ENCODE data around the gene TMEM235.
"Not testable (repeated sequence)": the region's sequence is repeated elsewhere in the genome, so short reads cannot be mapped to it uniquely, and the experiment has no call there.

Gene TMEM235

DNA sequence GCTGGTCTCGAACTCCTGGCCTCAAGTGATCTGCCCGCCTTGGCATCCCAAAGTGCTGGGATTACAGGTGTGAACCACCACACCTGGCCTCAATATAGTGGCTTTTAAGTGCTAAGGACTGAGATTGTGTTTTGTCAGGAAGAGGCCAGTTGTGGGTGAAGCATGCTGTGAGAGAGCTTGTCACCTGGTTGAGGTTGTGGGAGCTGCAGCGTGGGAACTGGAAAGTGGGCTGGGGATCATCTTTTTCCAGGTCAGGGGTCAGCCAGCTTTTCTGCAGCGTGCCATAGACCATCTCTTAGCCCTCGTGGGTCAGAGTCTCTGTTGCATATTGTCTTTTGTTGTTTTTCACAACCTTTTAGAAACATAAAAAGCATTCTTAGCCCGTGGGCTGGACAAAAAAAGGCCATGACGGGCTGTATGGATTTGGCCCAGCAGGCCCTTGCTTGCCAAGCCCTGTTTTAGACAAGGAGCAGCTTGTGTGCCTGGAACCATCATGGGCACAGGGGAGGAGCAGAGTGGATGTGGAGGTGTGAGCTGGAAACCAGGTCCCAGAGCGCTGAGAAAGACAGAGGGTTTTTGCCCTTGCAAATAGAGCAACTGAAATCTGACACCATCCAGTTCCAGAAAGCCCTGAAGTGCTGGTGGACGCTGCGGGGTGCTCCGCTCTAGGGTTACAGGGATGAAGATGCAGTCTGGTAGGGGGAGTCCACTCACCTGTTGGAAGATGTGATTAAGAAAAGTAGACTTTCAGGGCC is 11.9 kb upstream of the TMEM235 start:
- ATAC-seq = no peak

DNA sequence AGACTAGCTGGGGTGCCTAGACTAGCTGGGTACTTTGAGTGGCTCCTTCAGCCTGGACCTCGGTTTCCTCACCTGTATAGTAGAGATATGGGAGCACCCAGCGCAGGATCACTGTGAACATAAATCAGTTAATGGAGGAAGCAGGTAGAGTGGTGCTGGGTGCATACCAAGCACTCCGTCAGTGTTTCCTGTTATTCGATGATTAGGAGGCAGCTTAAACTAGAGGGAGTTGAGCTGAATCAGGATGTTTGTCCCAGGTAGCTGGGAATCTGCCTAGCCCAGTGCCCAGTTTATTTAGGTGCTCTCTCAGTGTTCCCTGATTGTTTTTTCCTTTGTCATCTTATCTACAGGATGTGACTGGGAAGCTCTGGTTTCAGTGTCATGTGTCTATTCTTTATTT is 8.4 kb upstream of the TMEM235 start:
- ATAC-seq = no peak

DNA sequence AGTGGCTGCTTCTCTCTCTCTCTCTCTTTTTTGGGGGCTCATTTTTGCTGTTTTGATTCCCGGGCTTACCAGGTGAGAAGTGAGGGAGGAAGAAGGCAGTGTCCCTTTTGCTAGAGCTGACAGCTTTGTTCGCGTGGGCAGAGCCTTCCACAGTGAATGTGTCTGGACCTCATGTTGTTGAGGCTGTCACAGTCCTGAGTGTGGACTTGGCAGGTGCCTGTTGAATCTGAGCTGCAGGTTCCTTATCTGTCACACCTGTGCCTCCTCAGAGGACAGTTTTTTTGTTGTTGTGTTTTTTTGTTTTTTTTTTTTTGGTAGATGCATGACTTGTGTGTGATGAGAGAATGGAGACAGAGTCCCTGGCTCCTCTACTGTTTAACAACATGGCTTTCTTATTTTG is 7.7 kb upstream of the TMEM235 start:
- no peak for ATAC-seq

DNA sequence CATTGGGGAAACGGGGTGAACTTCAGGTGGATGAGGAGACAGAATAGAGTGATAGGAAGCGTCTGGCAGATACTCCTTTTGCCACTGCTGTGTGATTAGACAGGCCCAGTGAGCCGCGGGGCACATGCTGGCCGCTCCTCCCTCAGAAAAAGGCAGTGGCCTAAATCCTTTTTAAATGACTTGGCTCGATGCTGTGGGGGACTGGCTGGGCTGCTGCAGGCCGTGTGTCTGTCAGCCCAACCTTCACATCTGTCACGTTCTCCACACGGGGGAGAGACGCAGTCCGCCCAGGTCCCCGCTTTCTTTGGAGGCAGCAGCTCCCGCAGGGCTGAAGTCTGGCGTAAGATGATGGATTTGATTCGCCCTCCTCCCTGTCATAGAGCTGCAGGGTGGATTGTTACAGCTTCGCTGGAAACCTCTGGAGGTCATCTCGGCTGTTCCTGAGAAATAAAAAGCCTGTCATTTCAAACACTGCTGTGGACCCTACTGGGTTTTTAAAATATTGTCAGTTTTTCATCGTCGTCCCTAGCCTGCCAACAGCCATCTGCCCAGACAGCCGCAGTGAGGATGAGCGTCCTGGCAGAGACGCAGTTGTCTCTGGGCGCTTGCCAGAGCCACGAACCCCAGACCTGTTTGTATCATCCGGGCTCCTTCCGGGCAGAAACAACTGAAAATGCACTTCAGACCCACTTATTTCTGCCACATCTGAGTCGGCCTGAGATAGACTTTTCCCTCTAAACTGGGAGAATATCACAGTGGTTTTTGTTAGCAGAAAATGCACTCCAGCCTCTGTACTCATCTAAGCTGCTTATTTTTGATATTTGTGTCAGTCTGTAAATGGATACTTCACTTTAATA is 7.0 kb upstream of the TMEM235 start:
- ATAC-seq = no peak

DNA sequence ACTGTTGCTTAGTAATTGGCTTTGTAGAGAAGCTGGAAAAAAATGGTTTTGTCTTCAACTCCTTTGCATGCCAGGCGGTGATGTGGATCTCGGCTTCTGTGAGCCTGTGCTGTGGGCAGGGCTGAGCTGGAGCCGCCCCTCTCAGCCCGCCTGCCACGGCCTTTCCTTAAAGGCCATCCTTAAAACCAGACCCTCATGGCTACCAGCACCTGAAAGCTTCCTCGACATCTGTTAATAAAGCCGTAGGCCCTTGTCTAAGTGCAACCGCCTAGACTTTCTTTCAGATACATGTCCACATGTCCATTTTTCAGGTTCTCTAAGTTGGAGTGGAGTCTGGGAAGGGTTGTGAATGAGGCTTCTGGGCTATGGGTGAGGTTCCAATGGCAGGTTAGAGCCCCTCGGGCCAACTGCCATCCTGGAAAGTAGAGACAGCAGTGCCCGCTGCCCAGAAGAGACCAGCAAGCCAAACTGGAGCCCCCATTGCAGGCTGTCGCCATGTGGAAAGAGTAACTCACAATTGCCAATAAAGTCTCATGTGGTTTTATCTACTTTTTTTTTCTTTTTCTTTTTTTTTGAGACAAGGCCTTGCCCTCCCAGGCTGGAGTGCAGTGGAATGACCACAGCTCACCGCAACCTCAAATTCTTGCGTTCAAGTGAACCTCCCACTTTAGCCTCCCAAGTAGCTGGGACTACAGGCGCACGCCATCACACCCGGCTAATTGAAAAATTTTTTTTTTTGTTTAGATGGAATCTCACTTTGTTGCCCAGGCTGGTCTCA is 6.2 kb upstream of the TMEM235 start:
- ATAC-seq = no peak

DNA sequence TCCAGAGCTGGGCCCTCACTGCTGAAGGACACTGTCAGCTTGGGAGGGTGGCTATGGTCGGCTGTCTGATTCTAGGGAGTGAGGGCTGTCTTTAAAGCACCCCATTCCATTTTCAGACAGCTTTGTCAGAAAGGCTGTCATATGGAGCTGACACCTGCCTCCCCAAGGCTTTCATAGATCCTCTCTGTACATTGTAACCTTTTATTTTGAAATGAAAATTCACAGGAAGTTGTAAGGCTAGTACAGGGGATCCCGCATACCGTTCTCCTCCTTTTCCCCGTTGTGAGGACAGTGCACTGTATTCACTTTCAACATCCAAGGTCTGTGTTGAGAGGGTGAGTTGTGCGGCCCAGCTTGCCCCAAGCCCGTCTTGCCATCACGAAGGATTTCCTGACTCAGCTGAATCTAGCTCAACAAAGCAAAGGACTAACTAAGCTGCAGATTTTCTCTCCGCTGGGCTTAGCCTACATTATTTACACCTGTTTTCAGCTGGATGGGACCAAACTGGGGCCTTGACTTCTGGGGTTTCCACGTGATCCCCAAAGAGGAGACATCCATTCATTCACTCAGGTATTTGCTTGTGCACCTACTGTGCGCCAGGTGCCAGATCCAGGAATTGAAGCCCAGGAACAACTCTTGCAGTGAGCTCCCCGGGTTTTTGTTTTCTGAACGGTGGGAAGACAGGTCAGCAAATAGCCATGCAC is 5.2 kb upstream of the TMEM235 start:
- no peak for ATAC-seq

DNA sequence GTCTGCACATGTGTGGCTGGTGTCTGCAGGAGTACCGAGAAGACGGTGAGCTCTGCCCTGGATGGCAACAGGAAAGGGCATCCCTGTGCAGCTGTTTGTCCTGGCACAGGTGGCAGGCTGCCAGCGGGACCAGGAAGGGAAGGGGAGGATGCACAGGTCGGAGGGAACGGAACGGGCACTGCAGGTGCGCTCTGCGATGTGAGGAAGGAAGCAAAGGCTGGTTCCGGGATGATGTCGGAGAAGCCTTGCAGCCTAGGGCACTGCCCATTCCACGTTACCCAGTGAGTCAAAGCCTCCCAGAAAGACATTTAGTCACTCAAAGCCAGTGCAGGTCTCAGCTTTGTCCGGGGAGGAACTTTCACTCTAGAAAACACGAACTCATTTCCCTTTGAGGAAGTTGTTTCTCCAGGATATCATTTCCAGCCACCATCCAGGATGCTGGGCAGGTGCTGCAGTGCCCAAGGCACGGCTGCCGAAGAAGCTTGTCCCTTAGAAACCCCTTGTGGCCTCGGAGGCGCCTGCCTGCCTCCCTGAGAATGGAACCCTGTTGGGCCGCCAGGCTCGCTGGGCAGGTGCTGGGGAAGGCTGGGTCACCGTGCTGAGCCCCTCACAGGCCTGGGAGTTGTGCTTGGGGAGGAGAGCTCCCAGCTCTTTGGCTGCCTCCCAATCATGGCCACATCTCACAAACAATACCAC is 4.5 kb upstream of the TMEM235 start:
- ATAC-seq = peak in 1 of 2 donors; percentile 17

DNA sequence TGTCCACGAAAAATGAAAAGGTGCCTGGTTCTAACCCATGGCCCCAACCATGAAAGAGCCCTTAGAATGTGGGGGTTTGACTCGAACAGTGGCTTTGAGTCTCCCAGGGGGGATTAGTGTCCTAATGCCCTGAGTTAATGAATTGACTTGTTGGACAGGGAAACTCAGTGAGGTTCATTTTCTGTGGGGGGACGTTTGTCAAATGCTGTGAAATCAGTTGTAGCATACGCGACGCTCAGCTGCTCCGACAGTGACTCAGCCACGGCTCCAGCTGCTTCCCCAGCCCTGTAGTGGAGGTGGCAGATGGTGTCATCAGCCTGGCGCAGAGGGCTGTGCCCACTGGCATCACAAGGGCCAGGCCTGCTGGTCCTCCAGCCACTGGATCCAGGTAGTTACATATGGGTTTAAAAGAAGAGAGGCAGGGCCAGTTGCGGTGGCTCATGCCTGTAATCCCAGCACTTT is 3.9 kb upstream of the TMEM235 start:
- ATAC-seq = no peak

DNA sequence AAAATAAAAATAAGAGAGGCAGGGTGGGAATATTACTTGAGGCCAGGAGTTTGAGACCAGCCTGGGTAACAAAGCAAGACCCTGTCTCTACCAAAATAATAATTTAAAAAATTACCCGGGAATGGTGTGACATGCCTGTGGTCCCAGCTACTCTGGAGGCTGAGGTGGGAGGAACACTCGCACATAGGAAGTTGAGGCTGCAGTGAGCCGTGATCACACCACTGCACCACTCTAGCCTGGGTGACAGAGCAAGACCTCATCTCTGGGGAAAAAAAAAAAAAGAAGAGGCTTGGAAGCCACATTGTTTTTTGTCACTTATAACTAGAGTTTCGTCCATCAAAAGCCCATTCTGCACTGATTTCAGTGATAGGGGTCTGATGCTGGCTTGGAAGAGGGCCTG is 3.3 kb upstream of the TMEM235 start:
- no peak for ATAC-seq

DNA sequence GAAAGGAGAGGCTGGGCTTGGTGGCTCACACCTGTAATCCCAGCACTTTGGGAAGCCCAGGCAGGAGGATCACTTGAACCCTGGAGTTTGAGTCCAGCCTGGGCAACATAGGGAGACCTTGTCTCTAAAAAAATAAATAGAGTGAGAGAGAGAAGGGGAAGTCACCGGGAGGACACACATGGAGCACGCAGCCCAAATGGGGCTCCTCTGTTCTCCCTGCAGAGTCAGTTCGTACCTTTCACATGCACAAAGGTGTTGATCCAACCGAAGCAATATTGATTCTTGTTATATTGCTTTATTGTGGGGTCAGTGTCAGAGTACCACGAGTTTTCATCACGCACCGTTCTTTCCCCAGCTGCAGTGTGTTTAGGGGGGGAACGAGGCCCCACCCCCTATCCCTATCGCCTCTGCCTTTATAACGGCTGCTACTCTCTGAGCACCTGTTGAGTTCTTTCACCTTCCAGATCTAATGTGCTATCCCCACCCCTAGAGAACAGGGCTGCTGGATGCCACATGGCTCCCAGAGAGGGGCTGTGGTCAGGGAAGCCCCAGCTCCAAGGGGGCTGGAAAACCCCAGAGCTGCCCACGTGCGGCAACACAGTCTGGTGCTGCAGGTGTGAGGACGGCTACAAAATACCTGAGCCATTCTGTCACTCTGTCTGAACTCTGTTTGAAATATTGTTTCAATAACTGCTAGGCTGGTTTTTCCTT is 1.0 kb upstream of the TMEM235 start:
- no peak for ATAC-seq

DNA sequence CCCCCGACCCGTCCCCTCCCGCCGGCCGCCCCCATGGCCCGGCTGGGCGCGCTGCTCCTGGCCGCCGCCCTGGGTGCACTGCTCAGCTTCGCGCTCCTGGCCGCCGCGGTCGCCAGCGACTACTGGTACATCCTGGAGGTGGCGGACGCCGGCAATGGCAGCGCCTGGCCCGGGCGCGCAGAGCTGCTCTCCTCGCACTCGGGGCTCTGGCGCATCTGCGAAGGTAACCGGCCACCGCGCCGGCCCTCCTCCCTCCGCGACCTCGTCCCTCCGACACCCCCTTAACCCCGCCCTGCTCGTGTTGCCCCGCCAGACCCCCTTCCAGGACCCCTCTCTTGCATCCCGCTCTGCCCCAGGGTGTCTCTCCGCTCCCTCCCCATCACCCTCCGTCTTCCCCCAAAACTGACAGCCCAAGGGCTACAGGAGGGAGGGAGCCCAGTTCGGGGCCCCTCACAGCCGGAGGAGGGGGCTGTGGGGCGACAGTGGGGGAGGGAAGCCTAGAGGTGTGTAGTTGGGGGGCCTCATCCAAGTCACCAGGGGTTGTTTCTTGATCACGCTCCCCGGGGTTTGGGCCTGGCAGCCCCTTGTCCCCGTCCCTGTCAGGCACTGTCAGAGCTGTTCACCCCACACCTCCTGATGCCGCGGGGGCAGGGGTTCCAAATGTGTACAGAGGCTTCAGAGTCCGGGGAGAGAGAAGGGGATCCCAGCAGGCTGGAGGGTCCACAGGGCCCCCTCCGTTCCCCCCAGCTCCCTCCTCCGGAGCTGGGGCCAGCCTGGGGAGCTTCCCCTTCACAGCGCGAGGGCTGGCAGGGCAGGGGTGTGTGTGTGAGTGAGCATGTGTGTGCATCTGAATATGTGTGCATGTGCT is 794 bp downstream of the TMEM235 start:
- peak in 1 of 2 donors; percentile 51 for ATAC-seq

DNA sequence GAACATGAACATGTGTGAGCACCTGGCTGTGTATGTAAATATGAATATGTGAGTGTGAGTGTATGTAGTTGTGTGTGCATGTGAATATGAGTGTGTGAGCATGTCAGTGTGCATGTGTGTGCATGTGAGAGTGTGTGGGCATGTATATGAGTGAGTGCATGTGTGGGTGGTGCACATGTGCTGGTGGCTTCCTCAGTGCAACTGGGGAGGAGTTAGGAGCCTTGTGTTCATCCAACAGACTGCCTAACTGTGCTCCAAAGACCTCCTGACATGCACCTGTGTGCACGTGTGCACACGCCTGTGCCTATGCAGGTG is 1.4 kb downstream of the TMEM235 start:
- no peak for ATAC-seq

DNA sequence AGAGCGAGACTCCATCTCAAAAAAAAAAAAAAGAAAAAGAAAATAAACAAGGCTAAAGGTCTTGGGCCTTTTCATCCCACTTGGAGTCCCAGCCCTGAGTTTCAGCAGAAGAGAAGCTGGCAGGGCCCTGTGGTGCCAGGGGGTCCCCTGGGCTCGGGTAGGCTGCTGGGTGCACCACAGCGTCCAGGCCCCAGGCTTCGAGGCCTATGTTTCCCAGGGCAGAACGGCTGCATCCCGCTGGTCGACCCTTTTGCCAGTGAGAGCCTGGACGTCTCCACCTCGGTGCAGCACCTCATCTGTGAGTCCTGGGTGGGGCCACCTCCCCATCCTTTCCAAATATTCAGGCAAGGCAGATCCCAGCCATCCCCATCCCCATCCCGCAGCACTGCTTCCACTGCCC is 2.2 kb downstream of the TMEM235 start:
- ATAC-seq = no peak

DNA sequence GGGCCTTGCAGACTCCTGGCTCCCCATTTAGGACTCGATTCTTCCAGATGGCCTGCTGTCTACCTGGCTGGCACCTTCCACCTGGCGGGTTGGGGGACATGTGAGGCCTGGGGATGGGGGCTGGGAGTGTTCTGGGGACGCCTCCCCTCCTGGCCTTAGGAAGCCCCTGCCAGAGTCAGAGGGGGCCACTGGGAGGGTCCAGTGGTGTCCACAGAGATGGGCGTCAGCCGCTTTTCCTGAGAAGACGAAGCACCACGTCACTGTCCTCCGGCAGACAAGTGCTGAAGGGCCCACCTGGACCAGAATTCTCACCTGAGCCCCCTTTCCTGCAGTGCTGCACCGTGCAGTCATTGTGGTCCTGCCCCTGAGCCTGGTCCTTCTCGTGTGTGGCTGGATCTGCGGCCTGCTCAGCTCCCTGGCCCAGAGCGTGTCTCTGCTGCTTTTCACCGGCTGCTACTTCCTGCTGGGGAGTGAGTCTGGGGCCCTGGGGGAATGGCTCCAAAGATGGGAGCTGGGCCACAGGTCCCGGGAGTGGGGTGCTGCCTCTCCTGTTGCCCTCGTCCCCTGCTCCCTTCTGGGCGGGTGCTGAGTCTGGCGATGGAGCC is 2.9 kb downstream of the TMEM235 start:
- ATAC-seq = no peak

DNA sequence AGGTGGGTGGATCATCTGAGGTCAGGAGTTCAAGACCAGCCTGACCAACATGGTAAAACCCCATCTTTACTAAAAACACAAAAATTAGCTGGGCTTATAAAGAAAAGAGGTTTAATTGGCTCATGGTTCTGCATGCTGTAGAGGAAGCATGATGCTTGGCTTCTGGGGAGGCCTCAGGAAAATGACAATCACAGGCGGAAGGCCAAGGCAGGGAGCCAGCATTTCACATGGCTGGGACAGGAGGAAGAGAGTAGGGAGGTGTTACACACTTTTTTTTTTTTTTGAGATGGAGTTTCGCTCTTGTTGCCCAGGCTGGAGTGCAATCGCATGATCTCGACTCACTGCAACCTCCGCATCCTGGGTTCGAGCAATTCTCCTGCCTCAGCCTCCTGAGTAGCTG is 3.6 kb downstream of the TMEM235 start:
- not testable (repeated sequence) for ATAC-seq

DNA sequence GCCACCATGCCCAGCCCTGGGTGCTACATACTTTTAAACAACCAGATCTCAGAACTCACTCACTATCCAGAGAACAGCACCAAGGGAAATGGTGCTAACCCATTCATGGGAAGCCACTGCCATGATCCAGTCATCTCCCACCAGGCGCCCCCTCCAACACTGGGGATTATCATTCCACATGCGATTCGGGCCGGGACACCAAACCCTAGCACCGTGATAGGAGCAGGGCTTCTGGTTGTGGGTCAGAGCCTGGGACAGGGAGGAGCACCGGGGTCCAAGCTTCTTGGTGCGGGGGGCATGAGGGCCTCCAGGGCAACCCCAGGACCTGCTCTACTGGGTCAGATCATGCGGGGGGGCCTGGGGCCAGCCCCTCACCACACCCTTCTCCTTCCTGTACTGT is 4.5 kb downstream of the TMEM235 start:
- ATAC-seq = no peak

DNA sequence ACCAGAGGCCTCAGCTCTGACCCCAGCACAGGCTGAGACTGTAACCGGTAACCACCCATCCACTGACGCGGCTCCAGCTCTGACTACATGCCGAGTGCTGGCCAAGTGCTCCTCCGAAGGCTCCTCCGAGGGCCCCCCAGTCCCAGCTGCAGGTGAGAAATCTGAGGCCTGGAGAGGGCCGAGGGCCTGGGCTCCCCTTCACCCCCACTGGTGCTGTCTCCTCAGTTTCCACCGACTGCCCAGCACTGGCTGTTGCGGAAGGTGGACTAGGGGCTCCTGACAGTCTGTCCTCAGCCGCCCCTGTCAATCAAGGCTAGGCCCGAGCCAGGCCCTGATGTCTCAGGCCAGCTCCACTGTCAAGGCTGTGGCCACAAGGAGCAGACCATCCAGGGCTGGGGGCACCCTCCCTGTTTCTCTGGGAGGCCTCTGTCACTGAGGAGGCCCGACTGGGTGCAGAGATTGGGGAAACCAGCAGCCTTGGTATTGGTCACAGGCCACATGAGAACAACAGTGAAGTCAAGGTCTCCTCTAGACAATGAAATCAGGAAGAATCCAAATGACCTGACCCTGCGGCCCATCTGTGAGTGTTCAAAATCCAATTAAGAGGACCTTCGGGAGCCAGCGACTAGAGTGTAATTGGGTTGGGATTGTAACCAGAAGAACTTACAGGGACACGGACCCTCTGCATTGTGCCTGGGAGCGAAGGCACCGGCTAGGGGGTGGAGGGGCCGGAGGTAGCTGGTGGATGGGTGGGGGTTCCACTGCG is 5.1 kb downstream of the TMEM235 start:
- no peak for ATAC-seq

DNA sequence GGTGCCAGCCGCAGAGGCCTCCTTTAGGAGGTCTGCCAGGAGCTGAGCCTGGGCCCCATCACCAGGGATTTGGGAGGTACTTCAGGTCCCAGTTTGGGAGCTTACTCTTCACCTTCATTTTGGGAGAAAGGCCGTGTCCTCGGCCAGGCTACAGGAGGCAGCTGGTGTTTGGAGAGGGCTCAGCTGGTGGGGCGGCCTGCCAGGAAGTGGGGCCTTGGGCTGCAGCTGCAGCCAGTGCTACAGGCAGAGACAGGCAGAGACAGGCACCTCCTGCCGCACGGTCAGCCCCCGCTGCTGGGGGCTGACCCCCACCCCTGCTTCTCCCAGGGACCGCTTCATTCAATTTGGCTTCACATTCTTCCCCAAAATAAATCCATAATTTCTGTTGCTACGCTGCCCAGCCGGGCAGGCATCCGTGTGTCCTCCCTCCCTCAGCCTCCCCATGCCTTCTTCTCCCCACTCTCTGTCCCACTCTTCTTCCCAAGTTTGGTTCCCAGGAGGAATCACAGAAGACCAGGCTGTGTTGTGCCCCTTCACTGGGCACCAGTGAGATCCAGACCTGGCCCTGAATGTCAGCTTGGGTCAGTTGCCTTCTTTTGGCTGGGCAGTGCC is 6.1 kb downstream of the TMEM235 start:
- ATAC-seq = no peak

All from activated CD4-positive, CD25-positive, alpha-beta regulatory T cell treated with anti-CD3 and anti-CD28 coated beads, Interleukin-2, amount 50 U/mL, for 24 hours (primary cell).